ENCODE measurements around the gene WWP2.
"Not testable (repeated sequence)": the region's sequence is repeated elsewhere in the genome, so short reads cannot be mapped to it uniquely, and the experiment has no call there.

Gene WWP2

GRCh38 chr16:69831212-69832123, 69.3 kb downstream of the WWP2 start:
- DNase-seq (ENCODE audit: low read depth), result no peak

GRCh38 chr16:69833357-69834282, 71.5 kb downstream of the WWP2 start:
- DNase-seq (ENCODE audit: low read depth), result no peak

- no peak for DNase-seq (ENCODE audit: low read depth)
These were observed 72.8 kb downstream of the WWP2 start for GRCh38 chr16:69834807-69835466.

GRCh38 chr16:69836257-69836656, 74.1 kb downstream of the WWP2 start:
- no peak for DNase-seq (ENCODE audit: low read depth)

- no peak for DNase-seq (ENCODE audit: low read depth)
These were observed 75.2 kb downstream of the WWP2 start for GRCh38 chr16:69837380-69837779.

- DNase-seq (ENCODE audit: low read depth), result no peak
These were observed 76.4 kb downstream of the WWP2 start for GRCh38 chr16:69838489-69838888.

GRCh38 chr16:69839240-69839688, 77.1 kb downstream of the WWP2 start:
- DNase-seq (ENCODE audit: low read depth), result no peak

- DNase-seq (ENCODE audit: low read depth), result no peak
These were observed 77.8 kb downstream of the WWP2 start for GRCh38 chr16:69839798-69840409.

- DNase-seq (ENCODE audit: low read depth), result no peak
These were observed 78.8 kb downstream of the WWP2 start for GRCh38 chr16:69840975-69841374.

GRCh38 chr16:69844441-69844840, 82.3 kb downstream of the WWP2 start:
- no peak for DNase-seq (ENCODE audit: low read depth)

GRCh38 chr16:69845181-69845580, 83.0 kb downstream of the WWP2 start:
- no peak for DNase-seq (ENCODE audit: low read depth)

GRCh38 chr16:69847643-69848042, 85.5 kb downstream of the WWP2 start:
- no peak for DNase-seq (ENCODE audit: low read depth)

- DNase-seq (ENCODE audit: low read depth), result peak; percentile 43
These were observed 86.8 kb downstream of the WWP2 start for GRCh38 chr16:69848637-69849545.

- no peak for DNase-seq (ENCODE audit: low read depth)
These were observed 89.5 kb downstream of the WWP2 start for GRCh38 chr16:69851491-69852240.

GRCh38 chr16:69852815-69853214, 90.7 kb downstream of the WWP2 start:
- no peak for DNase-seq (ENCODE audit: low read depth)

GRCh38 chr16:69853481-69853880, 91.3 kb downstream of the WWP2 start:
- no peak for DNase-seq (ENCODE audit: low read depth)

- DNase-seq (ENCODE audit: low read depth), result not testable (repeated sequence)
These were observed 92.6 kb downstream of the WWP2 start for GRCh38 chr16:69854776-69855175.

GRCh38 chr16:69855592-69855991, 93.5 kb downstream of the WWP2 start:
- DNase-seq (ENCODE audit: low read depth), result no peak

- DNase-seq (ENCODE audit: low read depth), result no peak
These were observed 96.3 kb downstream of the WWP2 start for GRCh38 chr16:69858191-69859104.
